Neural progenitor cell (in vitro differentiated cells): ENCODE data around the gene CACNB1. TPM values are rescaled to one million over a fixed set of nuclear protein-coding genes. Genes with fewer than 3 reads are reported as not detected.
A peak's percentile ranks its signal among the peaks of the same experiment; 100 is the strongest.

Experiments
- DNase-seq: peaks from one replicate; pipeline ENCODE4 v3.0.0-alpha.2; 2016; ENCODE audit warnings: low spot score
- H2AFZ ChIP-seq: fragments of 200-600 bp; sonication (generic); replicated peaks from 2 replicates; pipeline ENCODE4 v1.6.1; 2016; ENCODE audit warnings: antibody characterized with exemption
- H3F3A ChIP-seq: fragments of 200-600 bp; sonication (generic); 2 replicates; pipeline ENCODE4 v1.6.1; 2016; ENCODE audit warnings: antibody characterized with exemption, low read depth
- H3K27ac ChIP-seq: fragments of 200-600 bp; sonication (generic); 2 replicates; pipeline ENCODE4 v1.5.1; 2016; ENCODE audit warnings: mild to moderate bottlenecking
- H3K27me3 ChIP-seq: fragments of 200-600 bp; sonication (generic); 2 replicates; pipeline ENCODE4 v1.6.1; 2016; ENCODE audit warnings: mild to moderate bottlenecking, moderate library complexity
- H3K36me3 ChIP-seq: fragments of 200-600 bp; sonication (generic); 2 replicates; pipeline ENCODE4 v1.5.1; 2016
- H3K4me1 ChIP-seq: fragments of 200-600 bp; sonication (generic); 2 replicates; pipeline ENCODE4 v1.6.1; 2016; ENCODE audit warnings: mixed run types
- H3K4me2 ChIP-seq: fragments of 200-600 bp; sonication (generic); 2 replicates; pipeline ENCODE4 v1.6.1; 2016
- H3K4me3 ChIP-seq: fragments of 200-600 bp; sonication (generic); 2 replicates; pipeline ENCODE4 v1.5.1; 2016
- H3K79me2 ChIP-seq: fragments of 200-600 bp; sonication (generic); 2 replicates; pipeline ENCODE4 v1.6.1; 2016; ENCODE audit warnings: low read depth
- H3K9ac ChIP-seq: fragments of 200-600 bp; sonication (generic); 2 replicates; pipeline ENCODE4 v1.6.1; 2016
- H3K9me3 ChIP-seq: fragments of 200-600 bp; sonication (generic); 2 replicates; pipeline ENCODE4 v1.5.1; 2016; ENCODE audit warnings: low read depth
- H4K20me1 ChIP-seq: fragments of 200-600 bp; sonication (generic); 2 replicates; pipeline ENCODE4 v1.6.1; 2016; ENCODE audit warnings: low read depth
- H3K27ac Mint-ChIP-seq: 3 replicates; pipeline ENCODE4 v1.8.0; 2021; ENCODE audit warnings: mixed read lengths
- H3K27me3 Mint-ChIP-seq: 2 replicates; pipeline ENCODE4 v1.8.0; 2022; ENCODE audit warnings: low read depth, mild to moderate bottlenecking, inconsistent platforms, moderate library complexity, mixed read lengths; ENCODE audit not compliant: insufficient read depth
- H3K36me3 Mint-ChIP-seq: 3 replicates; pipeline ENCODE4 v1.8.0; 2021; ENCODE audit warnings: mixed read lengths
- H3K4me1 Mint-ChIP-seq: 3 replicates; pipeline ENCODE4 v1.8.0; 2021; ENCODE audit warnings: mixed read lengths
- H3K4me3 Mint-ChIP-seq: 3 replicates; pipeline ENCODE4 v1.8.0; 2021; ENCODE audit warnings: mild to moderate bottlenecking, moderate library complexity, mixed read lengths
- H3K9me3 Mint-ChIP-seq: 3 replicates; pipeline ENCODE4 v1.8.0; 2020; ENCODE audit warnings: mixed read lengths
- EZH2 ChIP-seq: fragments of 200-600 bp; sonication (generic); IDR thresholded peaks from 2 replicates; pipeline ENCODE4 v1.6.1; 2017; ENCODE audit warnings: antibody characterized with exemption, mild to moderate bottlenecking, moderate library complexity
- EZH2phosphoT487 ChIP-seq: fragments of 200-600 bp; sonication (generic); IDR thresholded peaks from 2 replicates; pipeline ENCODE4 v1.6.1; 2017; ENCODE audit warnings: antibody characterized with exemption
- total RNA-seq: library from RNA; depleted of rRNA; stranded (reverse); fragments of >200 nt; gene quantifications from 2 replicates; pipeline ENCODE4 v1.2.3, GENCODE V29; 2015; ENCODE audit warnings: low replicate concordance
- TF ChIP-seq, protein P1 (sequence below): fragments of 200-600 bp; sonication (generic); IDR thresholded peaks from 2 replicates; pipeline ENCODE4 v1.5.1; 2017; ENCODE audit warnings: antibody characterized with exemption, mild to moderate bottlenecking

CACNB1 gene
- total RNA-seq, 1 donor from 2014 or later, result 6.3 TPM

DNA sequence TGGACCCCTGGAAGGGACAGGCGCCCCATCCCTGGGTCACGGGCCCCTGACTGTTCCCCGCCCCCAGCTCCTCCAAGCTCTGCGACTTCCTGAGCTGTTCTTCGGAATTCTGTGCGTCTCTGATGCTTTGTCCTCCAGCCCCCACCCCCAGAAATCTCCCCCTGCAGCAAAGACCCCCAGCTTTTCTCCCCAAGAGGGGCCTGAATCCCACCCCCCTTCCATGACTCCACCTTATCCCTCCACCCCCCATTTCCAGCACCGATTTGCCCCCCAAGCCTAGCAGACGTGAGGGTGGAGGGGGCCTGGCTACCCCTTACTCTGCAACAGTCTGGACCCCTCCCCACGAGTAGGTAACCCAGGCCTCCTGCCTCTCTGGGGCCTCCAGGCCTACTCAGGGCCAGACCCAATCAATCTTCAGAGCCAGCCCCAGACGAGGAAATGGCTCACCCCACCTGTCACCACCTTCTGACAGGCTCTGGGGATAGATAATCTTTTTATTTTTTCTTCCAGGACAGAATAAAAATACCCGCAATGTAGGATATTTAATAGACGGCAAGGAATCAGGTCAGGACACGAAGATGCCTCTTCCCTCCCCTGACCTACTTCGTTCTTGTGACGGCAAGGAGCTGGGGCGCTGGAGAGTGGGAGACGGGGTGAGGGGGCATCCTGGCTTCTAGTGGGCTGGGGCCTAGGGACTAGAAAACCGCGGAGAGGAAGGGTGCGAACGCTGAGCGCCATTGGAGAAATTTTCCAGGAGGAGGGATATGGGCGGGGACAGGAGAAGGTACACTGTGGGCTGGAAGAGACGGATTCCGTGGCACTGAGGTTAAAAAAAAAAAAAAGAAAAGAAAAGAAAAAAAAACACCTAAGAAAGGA lies 45.3 kb downstream of the CACNB1 start:
- Histone ChIP-seq H3K9me3 (no peaks in the 10 kb centered on the region), H3K4me3 (peak overlapping the region; percentile 83), H3K9ac (no peak overlapping the region), H3K79me2 (no peaks in the 10 kb centered on the region), H2AFZ (no peak overlapping the region), H3K27ac (no peak overlapping the region), H3K4me1 (peaks cover 8% of the 10 kb centered on the region), H4K20me1 (no peaks in the 10 kb centered on the region), H3K36me3 (no peaks in the 10 kb centered on the region), H3K27me3 (peaks cover 38% of the 10 kb centered on the region), H3K4me2 (peak overlapping the region; percentile 99), H3F3A (peaks cover 13% of the 10 kb centered on the region)
- Mint-ChIP-seq H3K36me3 (peaks cover 7% of the 10 kb centered on the region), H3K4me1 (peaks cover 27% of the 10 kb centered on the region), H3K9me3 (peaks cover 13% of the 10 kb centered on the region), H3K27me3 (peaks cover 69% of the 10 kb centered on the region), H3K4me3 (peak overlapping the region; percentile 98), H3K27ac (no peak overlapping the region)
- TF ChIP-seq EZH2phosphoT487, result no peak
- peak; percentile 50 for TF ChIP-seq EZH2
- TF ChIP-seq, protein P1, sequence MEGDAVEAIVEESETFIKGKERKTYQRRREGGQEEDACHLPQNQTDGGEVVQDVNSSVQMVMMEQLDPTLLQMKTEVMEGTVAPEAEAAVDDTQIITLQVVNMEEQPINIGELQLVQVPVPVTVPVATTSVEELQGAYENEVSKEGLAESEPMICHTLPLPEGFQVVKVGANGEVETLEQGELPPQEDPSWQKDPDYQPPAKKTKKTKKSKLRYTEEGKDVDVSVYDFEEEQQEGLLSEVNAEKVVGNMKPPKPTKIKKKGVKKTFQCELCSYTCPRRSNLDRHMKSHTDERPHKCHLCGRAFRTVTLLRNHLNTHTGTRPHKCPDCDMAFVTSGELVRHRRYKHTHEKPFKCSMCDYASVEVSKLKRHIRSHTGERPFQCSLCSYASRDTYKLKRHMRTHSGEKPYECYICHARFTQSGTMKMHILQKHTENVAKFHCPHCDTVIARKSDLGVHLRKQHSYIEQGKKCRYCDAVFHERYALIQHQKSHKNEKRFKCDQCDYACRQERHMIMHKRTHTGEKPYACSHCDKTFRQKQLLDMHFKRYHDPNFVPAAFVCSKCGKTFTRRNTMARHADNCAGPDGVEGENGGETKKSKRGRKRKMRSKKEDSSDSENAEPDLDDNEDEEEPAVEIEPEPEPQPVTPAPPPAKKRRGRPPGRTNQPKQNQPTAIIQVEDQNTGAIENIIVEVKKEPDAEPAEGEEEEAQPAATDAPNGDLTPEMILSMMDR, result no peak
- peak; percentile 62 for DNase-seq

DNA sequence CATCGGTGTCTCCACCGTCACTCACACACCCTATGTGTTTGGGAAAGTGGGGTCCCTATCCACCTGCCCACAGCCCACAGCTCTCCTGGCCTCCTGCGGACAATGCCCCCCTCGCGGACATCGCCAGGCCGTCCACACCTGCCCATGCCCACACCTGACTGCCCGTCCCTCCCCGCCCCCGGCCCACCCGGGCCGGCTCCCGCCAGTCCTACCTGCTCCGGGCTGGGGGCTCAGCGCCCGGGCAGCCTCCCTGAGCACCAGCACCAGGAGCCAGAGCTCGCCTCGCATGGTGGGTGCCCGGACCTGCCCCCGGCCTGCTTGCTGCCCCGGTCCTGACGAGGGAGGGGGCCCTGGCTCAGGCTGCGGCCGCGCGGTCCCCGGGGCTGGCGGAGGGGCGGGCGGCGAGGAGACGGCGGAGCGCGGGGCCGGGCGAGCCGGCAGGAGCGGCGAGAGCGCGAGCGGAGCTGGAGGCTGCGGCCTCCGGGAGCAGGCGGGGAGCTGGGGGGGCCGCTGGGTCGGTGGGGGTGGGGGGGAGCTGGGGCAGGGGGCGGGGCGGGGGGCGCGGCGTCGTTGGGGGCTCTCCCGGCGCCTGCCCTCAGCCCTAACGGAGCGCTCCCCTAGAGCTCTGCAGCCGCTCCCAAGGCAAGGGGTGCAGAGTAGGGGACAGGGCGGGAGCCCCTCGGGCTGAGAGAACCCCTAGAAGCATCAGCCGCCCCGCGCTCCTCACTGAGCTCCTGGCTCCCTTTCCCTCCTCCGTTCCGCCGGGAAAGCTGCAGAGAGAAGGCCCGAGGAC lies 46.1 kb downstream of the CACNB1 start, which contains the start of gene PLXDC1:
Gene PLXDC1, minus strand, starts transcription at position 488 of the 793 bp plus-strand sequence. Its CDS starts 200 bp downstream, at position 288.
- peak within 1 kb of the TSS; percentile 72 for H2AFZ ChIP-seq
- peaks cover 13% of the 10 kb centered on the region for H3K9me3 Mint-ChIP-seq
- H3K4me3 Mint-ChIP-seq, result peak within 1 kb of the TSS; percentile 98
- H3K27ac ChIP-seq, result no peak within 1 kb of the TSS
- H3K36me3 ChIP-seq, result no peaks in the 10 kb centered on the region
- H3K9me3 ChIP-seq, result no peaks in the 10 kb centered on the region
- peak; percentile 69 for DNase-seq
- H3K27ac Mint-ChIP-seq, result no peak within 1 kb of the TSS
- no peak within 1 kb of the TSS for H3K9ac ChIP-seq
- peaks cover 8% of the 10 kb centered on the region for H3K4me1 ChIP-seq
- H3K36me3 Mint-ChIP-seq, result peaks cover 7% of the 10 kb centered on the region
- H3K27me3 ChIP-seq, result peaks cover 38% of the 10 kb centered on the region
- peak within 1 kb of the TSS; percentile 83 for H3K4me3 ChIP-seq
- peak within 1 kb of the TSS; percentile 99 for H3K4me2 ChIP-seq
- H3F3A ChIP-seq, result peaks cover 13% of the 10 kb centered on the region
- no peaks in the 10 kb centered on the region for H3K79me2 ChIP-seq
- H3K4me1 Mint-ChIP-seq, result peaks cover 27% of the 10 kb centered on the region
- no peak for TF ChIP-seq EZH2phosphoT487
- TF ChIP-seq, protein P1, result no peak
- TF ChIP-seq EZH2, result peak; percentile 50
- H3K27me3 Mint-ChIP-seq, result peaks cover 68% of the 10 kb centered on the region
- H4K20me1 ChIP-seq, result no peaks in the 10 kb centered on the region

DNA sequence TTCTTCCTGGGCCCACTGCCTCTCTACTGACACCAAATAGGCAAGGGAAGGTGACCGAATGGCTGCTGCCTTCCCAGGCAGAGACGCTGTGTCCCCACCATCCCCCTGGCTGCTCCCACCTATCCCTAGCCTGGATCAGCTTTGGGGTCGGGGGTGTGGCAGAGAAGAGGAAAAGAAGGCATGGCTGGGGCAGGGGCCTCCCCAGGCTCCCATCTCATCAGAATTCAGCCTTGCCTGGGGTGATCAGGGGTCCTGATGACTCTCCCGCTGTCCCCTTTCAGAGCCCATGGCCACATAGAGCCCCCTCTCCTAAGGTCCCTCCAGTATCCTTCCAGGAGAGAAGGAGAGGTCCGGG lies 46.7 kb downstream of the CACNB1 start:
- peaks cover 13% of the 10 kb centered on the region for H3K9me3 Mint-ChIP-seq
- H3K4me1 Mint-ChIP-seq, result peaks cover 27% of the 10 kb centered on the region
- TF ChIP-seq, protein P1, result no peak
- no peak for TF ChIP-seq EZH2
- no peak for TF ChIP-seq EZH2phosphoT487
- Histone ChIP-seq H3K9me3 (no peaks in the 10 kb centered on the region), H3K4me2 (peak overlapping the region; percentile 99), H3F3A (peaks cover 13% of the 10 kb centered on the region), H4K20me1 (no peaks in the 10 kb centered on the region), H3K79me2 (no peaks in the 10 kb centered on the region), H3K27me3 (peaks cover 38% of the 10 kb centered on the region), H3K4me1 (peaks cover 8% of the 10 kb centered on the region), H2AFZ (peak overlapping the region; percentile 72), H3K4me3 (peak overlapping the region; percentile 83), H3K27ac (no peak overlapping the region), H3K36me3 (no peaks in the 10 kb centered on the region), H3K9ac (no peak overlapping the region)
- H3K36me3 Mint-ChIP-seq, result peaks cover 7% of the 10 kb centered on the region
- peaks cover 67% of the 10 kb centered on the region for H3K27me3 Mint-ChIP-seq
- H3K27ac Mint-ChIP-seq, result no peak overlapping the region
- peak overlapping the region; percentile 87 for H3K4me3 Mint-ChIP-seq
- no peak for DNase-seq
